ENCODE measurements around the gene UBAC1. TPM values are rescaled to one million over a fixed set of nuclear protein-coding genes. Genes with fewer than 3 reads are reported as not detected.

Gene UBAC1
- total RNA-seq, 1 donor from 2014 or later = 57.9 TPM

DNA sequence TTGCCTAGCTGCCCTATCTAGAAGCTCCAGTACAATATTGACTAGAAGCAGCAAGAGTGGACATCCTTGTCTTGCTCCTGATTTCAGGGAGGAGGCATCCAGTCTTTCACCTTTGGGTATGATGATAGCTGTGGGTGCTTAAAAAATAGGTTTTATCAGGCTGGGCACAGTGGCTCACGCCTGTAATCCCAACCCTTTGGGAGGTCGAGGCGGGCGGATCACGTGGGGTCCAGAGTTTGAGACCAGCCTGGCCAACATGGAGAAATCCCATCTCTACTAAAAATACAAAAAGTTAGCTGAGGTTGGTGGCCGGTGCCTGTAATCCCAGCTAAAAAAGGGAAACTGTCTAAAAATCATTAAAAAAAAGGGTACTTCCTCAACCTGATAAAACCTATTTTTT is 51.8 kb downstream of the UBAC1 start:
- H3K9me3 ChIP-seq = no peaks in the 10 kb centered on the region
- TF ChIP-seq CTCF (IDR thresholded peaks at IDR 0.05) = no peak
- TF ChIP-seq POLR2AphosphoS5 (IDR thresholded peaks at IDR 0.05; ENCODE audit: insufficient read depth in 1 of 2, low read depth in 1 of 2) = no peak
- TF ChIP-seq POLR2A (IDR thresholded peaks at IDR 0.05) = no peak
- H3K27ac ChIP-seq = no peak overlapping the region
- H3K36me3 ChIP-seq = peaks cover 0 to 28% of the 10 kb centered on the region in 2 donors
- no peak overlapping the region for H3K4me3 ChIP-seq
- intact Hi-C loops (cut with DNase I) = no loop called here
- no peaks in the 10 kb centered on the region for H3K27me3 ChIP-seq
- DNase-seq (ENCODE audit: extremely low spot score in 2 of 2) = no peak
- H3K4me1 ChIP-seq = peaks cover 29% of the 10 kb centered on the region

GRCh38 chr9:135908754-135909204 is 52.4 kb downstream of the UBAC1 start:
- peak overlapping the region; percentile 61 to 91 for H3K4me3 ChIP-seq
- H3K36me3 ChIP-seq = peaks cover 0 to 22% of the 10 kb centered on the region in 2 donors
- DNase-seq (ENCODE audit: extremely low spot score in 2 of 2) = no peak
- peak overlapping the region; percentile 65 for H3K27ac ChIP-seq
- peaks cover 31% of the 10 kb centered on the region for H3K4me1 ChIP-seq
- H3K9me3 ChIP-seq = no peaks in the 10 kb centered on the region
- H3K27me3 ChIP-seq = no peaks in the 10 kb centered on the region
- no peak for TF ChIP-seq CTCF (IDR thresholded peaks at IDR 0.05)
- no peak for TF ChIP-seq POLR2AphosphoS5 (IDR thresholded peaks at IDR 0.05; ENCODE audit: insufficient read depth in 1 of 2, low read depth in 1 of 2)
- no peak for TF ChIP-seq POLR2A (IDR thresholded peaks at IDR 0.05)
- intact Hi-C loops (cut with DNase I) = no loop called here

GRCh38 chr9:135908093-135908753 is 53.0 kb downstream of the UBAC1 start:
- peak overlapping the region; percentile 65 for H3K27ac ChIP-seq
- peak overlapping the region; percentile 61 to 91 for H3K4me3 ChIP-seq
- H3K36me3 ChIP-seq = peaks cover 0 to 18% of the 10 kb centered on the region in 2 donors
- H3K27me3 ChIP-seq = no peaks in the 10 kb centered on the region
- TF ChIP-seq POLR2A (IDR thresholded peaks at IDR 0.05) = no peak
- TF ChIP-seq POLR2AphosphoS5 (IDR thresholded peaks at IDR 0.05; ENCODE audit: insufficient read depth in 1 of 2, low read depth in 1 of 2) = no peak
- TF ChIP-seq CTCF (IDR thresholded peaks at IDR 0.05) = no peak
- DNase-seq (ENCODE audit: extremely low spot score in 2 of 2) = no peak
- H3K9me3 ChIP-seq = no peaks in the 10 kb centered on the region
- H3K4me1 ChIP-seq = peaks cover 37% of the 10 kb centered on the region
- intact Hi-C loops (cut with DNase I) = no loop called here

- TF ChIP-seq CTCF (IDR thresholded peaks at IDR 0.05) (no peak), POLR2A (IDR thresholded peaks at IDR 0.05) (peak in 1 of 2 donors; percentile 26), POLR2AphosphoS5 (IDR thresholded peaks at IDR 0.05; ENCODE audit: insufficient read depth in 1 of 2, low read depth in 1 of 2) (peak in 1 of 2 donors; percentile 62)
- H3K9me3 ChIP-seq = no peaks in the 10 kb centered on the region
- H3K4me1 ChIP-seq = peaks cover 44% of the 10 kb centered on the region
- H3K36me3 ChIP-seq = peaks cover 0 to 17% of the 10 kb centered on the region in 2 donors
- H3K27ac ChIP-seq = peak within 1 kb of the TSS; percentile 71
- intact Hi-C loops (cut with DNase I) = no loop called here
- no peak for DNase-seq (ENCODE audit: extremely low spot score in 2 of 2)
- H3K4me3 ChIP-seq = peak within 1 kb of the TSS; percentile 61 to 91
- no peaks in the 10 kb centered on the region for H3K27me3 ChIP-seq
Observed at GRCh38 chr9:135907431-135908092, 53.6 kb downstream of the UBAC1 start, which contains the start of gene CAMSAP1. Gene CAMSAP1, minus strand, starts transcription at chr9:135907546. Its CDS starts 387 bp downstream, at chr9:135907159.

Data from vagina (tissue), 2 donors.